H1 (cell line): Measurements from ENCODE around the gene TPD52L3. TPM values are rescaled to one million over a fixed set of nuclear protein-coding genes. Genes with fewer than 3 reads are reported as not detected.

Source experiments
- CTCF ChIA-PET: fragments of 300-600 bp; sonication (Branson Sonifier 250); formaldehyde crosslinking; loops from one replicate; lab custom pipeline; 2021; ENCODE audit not compliant: partially characterized antibody; lab: Charles Lee
- POLR2A ChIA-PET: fragments of 300-600 bp; sonication (Branson Sonifier 250); formaldehyde crosslinking; loops from one replicate; lab custom pipeline; 2021; ENCODE audit warnings: inconsistent platforms; ENCODE audit not compliant: partially characterized antibody; lab: Charles Lee
- DNase-seq, 2 experiments: peaks; one replicate each; pipeline versions ENCODE4 v3.0.0 to v3.0.0-alpha.2; 2010 to 2022; ENCODE audit warnings: low spot score in 2 of 2, low read depth in 1 of 2, mixed read lengths in 1 of 2
- FAIRE-seq: peaks from 2 replicates; lab custom pipeline; 2011; peaks lifted over from hg19 to GRCh38; lab: Jason Lieb, UNC
- H2AFZ ChIP-seq: 2 replicates; pipeline ENCODE4 v1.8.1; 2012; ENCODE audit warnings: low read length, inconsistent platforms
- H2AK5ac ChIP-seq: 2 replicates; pipeline ENCODE4 v1.6.1; 2013; ENCODE audit warnings: low read depth, low read length
- H2BK120ac ChIP-seq: replicated peaks from 2 replicates; pipeline ENCODE3; 2013; ENCODE audit warnings: low read depth, low read length, inconsistent platforms
- H2BK12ac ChIP-seq: 2 replicates; pipeline ENCODE4 v1.6.1; 2013; ENCODE audit warnings: low read depth, low read length
- H2BK15ac ChIP-seq: 2 replicates; pipeline ENCODE4 v1.6.1; 2013; ENCODE audit warnings: low read length
- H2BK20ac ChIP-seq: 2 replicates; pipeline ENCODE4 v1.6.1; 2013; ENCODE audit warnings: low read length
- H2BK5ac ChIP-seq: 2 replicates; pipeline ENCODE4 v1.6.1; 2013; ENCODE audit warnings: low read depth, low read length
- H3K14ac ChIP-seq: 2 replicates; pipeline ENCODE4 v1.6.1; 2013; ENCODE audit warnings: inconsistent platforms; ENCODE audit not compliant: insufficient read length
- H3K18ac ChIP-seq: 2 replicates; pipeline ENCODE4 v1.6.1; 2013; ENCODE audit warnings: low read length; ENCODE audit errors: extremely low read depth
- H3K23ac ChIP-seq: 2 replicates; pipeline ENCODE4 v1.6.1; 2013; ENCODE audit warnings: inconsistent platforms; ENCODE audit not compliant: insufficient read length
- H3K23me2 ChIP-seq: 2 replicates; pipeline ENCODE4 v1.6.1; 2013; ENCODE audit warnings: low read depth, low read length
- H3K27ac ChIP-seq: 2 replicates; pipeline ENCODE4 v1.6.1; 2011; ENCODE audit warnings: low read depth, low read length, inconsistent platforms
- H3K27me3 ChIP-seq, 4 experiments: replicated peaks in 1 of 4; 1 replicate in 1 of 4; 2 replicates in 3 of 4; pipeline versions ENCODE4 v1.6.1 to v1.8.1; 2011 to 2013; ENCODE audit warnings: low read length in 3 of 4, mild to moderate bottlenecking in 3 of 4, inconsistent platforms in 2 of 4, mixed read lengths in 2 of 4, moderate library complexity in 1 of 4; ENCODE audit not compliant: control insufficient read depth in 3 of 4, insufficient read depth in 3 of 4; ENCODE audit errors: extremely low read depth in 1 of 4
- H3K36me3 ChIP-seq, 4 experiments: 2 replicates each; pipeline versions ENCODE4 v1.6.1 to v1.8.1; 2011 to 2013; ENCODE audit warnings: mild to moderate bottlenecking in 4 of 4, low read length in 3 of 4, moderate library complexity in 2 of 4, control low read depth in 1 of 4, inconsistent platforms in 1 of 4; ENCODE audit not compliant: insufficient read depth in 4 of 4, control insufficient read depth in 2 of 4
- H3K4ac ChIP-seq: replicated peaks from 2 replicates; pipeline ENCODE3; 2013; ENCODE audit warnings: low read length, low read depth, mixed read lengths, inconsistent platforms; ENCODE audit not compliant: insufficient read length
- H3K4me1 ChIP-seq, 4 experiments: replicated peaks in 1 of 4; 1 replicate in 1 of 4; 2 replicates in 3 of 4; pipeline versions ENCODE4 v1.6.1 to v1.8.1; 2011 to 2013; ENCODE audit warnings: low read length in 3 of 4, inconsistent platforms in 2 of 4, mixed read lengths in 1 of 4; ENCODE audit not compliant: insufficient read depth in 4 of 4, control insufficient read depth in 3 of 4
- H3K4me2 ChIP-seq, 2 experiments: 2 replicates each; pipeline versions ENCODE4 v1.6.1 to v1.8.1; 2011 to 2013; ENCODE audit warnings: low read depth in 2 of 2, low read length in 2 of 2, control low read depth in 1 of 2, inconsistent platforms in 1 of 2, mild to moderate bottlenecking in 1 of 2; ENCODE audit not compliant: insufficient read depth in 1 of 2
- H3K4me3 ChIP-seq, 4 experiments: fragments of 200-600, 300-600 bp in 1 of 4; sonication (generic), shearing (Covaris generic), sonication (Bioruptor Twin) in 1 of 4; 2 replicates each; pipeline versions ENCODE4 v1.5.1 to v1.8.1; 2011 to 2016; ENCODE audit warnings: low read length in 4 of 4, low read depth in 3 of 4, control low read depth in 2 of 4, inconsistent platforms in 2 of 4, mild to moderate bottlenecking in 2 of 4, mixed read lengths in 1 of 4, moderate library complexity in 1 of 4; ENCODE audit not compliant: insufficient read depth in 2 of 4; ENCODE audit errors: extremely low read depth in 1 of 4
- H3K56ac ChIP-seq: replicated peaks from 2 replicates; pipeline ENCODE3; 2013; ENCODE audit warnings: low read depth, mild to moderate bottlenecking, mixed read lengths, low read length, inconsistent platforms; ENCODE audit not compliant: insufficient read length
- H3K79me1 ChIP-seq: 2 replicates; pipeline ENCODE4 v1.6.1; 2013; ENCODE audit warnings: low read depth, low read length, control low read depth
- H3K79me2 ChIP-seq, 2 experiments: 2 replicates each; pipeline versions ENCODE4 v1.6.1 to v1.8.1; 2012 to 2013; ENCODE audit warnings: low read length in 2 of 2, mild to moderate bottlenecking in 2 of 2, inconsistent platforms in 1 of 2; ENCODE audit not compliant: insufficient read depth in 2 of 2, control insufficient read depth in 1 of 2
- H3K9ac ChIP-seq, 4 experiments: replicated peaks in 1 of 4; 1 replicate in 1 of 4; 2 replicates in 3 of 4; pipeline versions ENCODE4 v1.6.1 to v1.8.1; 2011 to 2013; ENCODE audit warnings: low read depth in 3 of 4, low read length in 3 of 4, control low read depth in 2 of 4, mild to moderate bottlenecking in 2 of 4, moderate library complexity in 2 of 4, inconsistent platforms in 1 of 4; ENCODE audit errors: extremely low read depth in 1 of 4
- H3K9me3 ChIP-seq, 2 experiments: 2 replicates each; pipeline versions ENCODE4 v1.6.1 to v1.8.1; 2012 to 2013; ENCODE audit warnings: mild to moderate bottlenecking in 2 of 2, moderate library complexity in 2 of 2, control low read depth in 1 of 2, inconsistent platforms in 1 of 2, low read depth in 1 of 2, low read length in 1 of 2, mixed read lengths in 1 of 2; ENCODE audit not compliant: insufficient read depth in 2 of 2
- H4K20me1 ChIP-seq, 2 experiments: replicated peaks in 1 of 2; 2 replicates each; pipeline versions ENCODE3 to v1.8.1; 2011 to 2013; ENCODE audit warnings: inconsistent platforms in 2 of 2, low read length in 2 of 2, mild to moderate bottlenecking in 1 of 2; ENCODE audit not compliant: insufficient read depth in 2 of 2, control insufficient read depth in 1 of 2
- H4K5ac ChIP-seq: 2 replicates; pipeline ENCODE4 v1.6.1; 2013; ENCODE audit warnings: low read length, low read depth, mixed read lengths, inconsistent platforms; ENCODE audit not compliant: insufficient read length
- H4K8ac ChIP-seq: 2 replicates; pipeline ENCODE4 v1.8.0; 2013; ENCODE audit warnings: mild to moderate bottlenecking, moderate library complexity, low read length, inconsistent platforms; ENCODE audit not compliant: insufficient read depth; ENCODE audit errors: extremely low read depth
- H4K91ac ChIP-seq: replicated peaks from 2 replicates; pipeline ENCODE3; 2013; ENCODE audit warnings: low read length, mixed read lengths, inconsistent platforms; ENCODE audit not compliant: insufficient read length
- RFX5 ChIP-seq: IDR thresholded peaks from 2 replicates; pipeline ENCODE4 v1.6.1; 2011; ENCODE audit warnings: low read depth, low read length, improper control_type of control experiment, borderline replicate concordance
- WGBS, 2 experiments: shearing (Covaris generic) in 1 of 2; methylation state at CpG; one replicate each; pipeline versions ENCODE4 v1.1.6 to v1.1.7; 2013 to 2015; ENCODE audit warnings: low lambda C conversion rate in 2 of 2, mixed read lengths in 2 of 2, inconsistent platforms in 1 of 2, low coverage in 1 of 2, missing lambda C conversion rate in 1 of 2; ENCODE audit not compliant: insufficient replicate concordance in 2 of 2, insufficient coverage in 1 of 2, insufficient read length in 1 of 2; ENCODE audit errors: extremely low coverage in 1 of 2, missing lambda C conversion rate in 1 of 2; 5-methylcytosine and 5-hydroxymethylcytosine counted together
- polyA plus RNA-seq, 7 experiments: library from polyadenylated mRNA; depleted of rRNA in 3 of 7; stranded (reverse) in 5 of 7; unstranded in 2 of 7; fragments of >200 nt in 5 of 7; fragments of 200-250 nt in 2 of 7; gene quantifications; 1 replicate in 5 of 7; 2 replicates in 1 of 7; 4 replicates in 1 of 7; pipeline versions ENCODE4 v1.2.1 to v1.2.3, GENCODE V29; 2011 to 2013; ENCODE audit warnings: missing spikeins in 2 of 7, mixed read lengths in 2 of 7
- total RNA-seq: library from RNA; stranded (reverse); fragmentation: NEBNext Ultra II Directional; extraction: Animal tissue kit (Norgen Biotek cat#: 25700); gene quantifications from 2 replicates; pipeline ENCODE4 v1.2.1, GENCODE V29; 2021

The TPD52L3 gene
- total and polyA plus RNA-seq, 2 of the 8 experiments (the other 6 are each of a cell fraction or from before 2014, with no cell fraction given) = not detected

DNA sequence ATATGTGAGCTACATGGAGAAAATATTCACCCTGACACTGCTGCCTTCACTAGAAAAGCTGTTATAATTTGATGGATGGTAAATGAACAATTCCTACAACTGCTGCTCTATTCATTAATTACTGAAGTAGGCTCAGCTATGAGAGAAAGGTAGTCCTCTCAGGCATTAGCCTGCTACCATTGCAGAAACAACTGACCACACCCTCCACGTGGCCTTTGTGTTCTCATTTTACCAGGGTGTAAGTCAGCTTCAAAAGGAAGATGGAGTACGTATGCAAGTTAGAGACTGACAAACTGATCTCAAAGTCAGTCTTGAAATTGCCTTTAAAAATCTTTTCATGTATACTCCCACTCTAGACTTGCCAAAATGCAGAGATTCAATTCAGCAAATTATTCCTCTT is 26.3 kb upstream of the TPD52L3 start:
- no peaks in the 10 kb centered on the region for H3K79me2 ChIP-seq
- H3K27ac ChIP-seq = no peak overlapping the region
- H4K8ac ChIP-seq = no peak overlapping the region
- no peak overlapping the region for H3K18ac ChIP-seq
- H3K9me3 ChIP-seq = no peaks in the 10 kb centered on the region
- no peaks in the 10 kb centered on the region for H3K36me3 ChIP-seq
- ChIA-PET POLR2A (no interaction called here), CTCF (interaction anchor here (0.6 to 0.9 kb wide), 3 partner anchors 104 to 175 kb away, joined by 3 read pairs; no protein-coding TSS in a partner anchor)
- no peak overlapping the region for H4K5ac ChIP-seq
- no peak for TF ChIP-seq RFX5
- H3K27me3 ChIP-seq = no peaks in the 10 kb centered on the region
- no peaks in the 10 kb centered on the region for H4K20me1 ChIP-seq
- no peak overlapping the region for H3K23ac ChIP-seq
- WGBS, 2 experiments = 31% methylated on average over 2 of the region's 2 CpGs; no CpG with 5 or more reads in 1 of the 2 experiments
- H4K91ac ChIP-seq = no peak overlapping the region
- no peak overlapping the region for H3K14ac ChIP-seq
- no peaks in the 10 kb centered on the region for H3K79me1 ChIP-seq
- H2BK120ac ChIP-seq = no peak overlapping the region
- H3K4me2 ChIP-seq = no peak overlapping the region
- H2BK5ac ChIP-seq = no peak overlapping the region
- DNase-seq (no peak), FAIRE-seq (no peak)
- H2AFZ ChIP-seq = no peak overlapping the region
- H3K23me2 ChIP-seq = no peaks in the 10 kb centered on the region
- H3K4me1 ChIP-seq = no peaks in the 10 kb centered on the region
- no peak overlapping the region for H2BK12ac ChIP-seq
- H3K4ac ChIP-seq = no peak overlapping the region
- H3K56ac ChIP-seq = no peak overlapping the region
- H2BK20ac ChIP-seq = no peak overlapping the region
- no peak overlapping the region for H2BK15ac ChIP-seq
- H3K4me3 ChIP-seq = no peak overlapping the region
- H2AK5ac ChIP-seq = no peak overlapping the region
- no peak overlapping the region for H3K9ac ChIP-seq
